Thoracic aorta (tissue), 2 donors: ENCODE data around the gene NFX1. TPM values are rescaled to one million over a fixed set of nuclear protein-coding genes. Genes with fewer than 3 reads are reported as not detected.

ENCODE experiments used
- ATAC-seq: fragments of 150-250 bp; one replicate; pipeline ENCODE4 v1.8.0; 2017; ENCODE audit warnings: low read depth; ENCODE audit not compliant: insufficient number of reproducible peaks, low FRiP score
- DNase-seq: peaks from one replicate; pipeline ENCODE4 v3.0.0-alpha.2; 2020; ENCODE audit warnings: low spot score
- H3K27ac ChIP-seq, 2 donors: fragments of 200-600 bp; sonication (generic); 1 replicate in 1 of 2; 2 replicates in 1 of 2; pipeline ENCODE4 v1.5.1; 2016; ENCODE audit warnings: mild to moderate bottlenecking in 2 of 2, moderate library complexity in 2 of 2
- H3K27me3 ChIP-seq: fragments of 200-600 bp; sonication (generic); replicated peaks from 2 replicates; pipeline ENCODE4 v1.6.0; 2016; ENCODE audit warnings: mild to moderate bottlenecking; ENCODE audit not compliant: insufficient read depth
- H3K36me3 ChIP-seq: fragments of 200-600 bp; sonication (generic); one replicate; pipeline ENCODE4 v1.5.1; 2016
- H3K4me1 ChIP-seq, 2 donors: fragments of 200-600 bp; sonication (generic); 1 replicate in 1 of 2; 2 replicates in 1 of 2; pipeline versions ENCODE4 v1.5.1 to v1.6.0; 2016; ENCODE audit warnings: low read depth in 2 of 2, mild to moderate bottlenecking in 1 of 2; ENCODE audit not compliant: control insufficient read depth in 1 of 2
- H3K4me3 ChIP-seq: fragments of 200-600 bp; sonication (generic); 2 replicates; pipeline ENCODE4 v1.5.1; 2016; ENCODE audit warnings: mild to moderate bottlenecking
- H3K9me3 ChIP-seq: fragments of 200-600 bp; sonication (generic); 2 replicates; pipeline ENCODE4 v1.5.1; 2016
- CTCF ChIP-seq: fragments of 200-600 bp; sonication (generic); IDR thresholded peaks from one replicate; pipeline ENCODE4 v1.5.1; 2019; ENCODE audit warnings: antibody characterized with exemption
- total RNA-seq, 2 donors: library from RNA; depleted of rRNA; stranded (reverse); fragments of >200 nt; gene quantifications; one replicate each; pipeline versions ENCODE4 v1.1.0 to v1.2.3, GENCODE V29; 2016

Gene NFX1
- total RNA-seq, 2 donors from 2014 or later, result 22.5 to 39.7 TPM

- TF ChIP-seq CTCF, result no peak
- Histone ChIP-seq H3K27ac (no peak overlapping the region), H3K36me3 (no peaks in the 10 kb centered on the region), H3K4me1 (peaks cover 0 to 7% of the 10 kb centered on the region in 2 donors), H3K4me3 (no peak overlapping the region), H3K27me3 (no peaks in the 10 kb centered on the region), H3K9me3 (no peaks in the 10 kb centered on the region)
- ATAC-seq (no peak), DNase-seq (no peak)
Observed at GRCh38 chr9:33414889-33415500, 124.7 kb downstream of the NFX1 start.

GRCh38 chr9:33415501-33416038 is 125.3 kb downstream of the NFX1 start:
- ATAC-seq (no peak), DNase-seq (peak; percentile 8)
- Histone ChIP-seq H3K27me3 (no peaks in the 10 kb centered on the region), H3K9me3 (no peaks in the 10 kb centered on the region), H3K27ac (no peak overlapping the region), H3K4me1 (peaks cover 0 to 7% of the 10 kb centered on the region in 2 donors), H3K4me3 (no peak overlapping the region), H3K36me3 (no peaks in the 10 kb centered on the region)
- peak; percentile 77 for TF ChIP-seq CTCF

- H3K27ac ChIP-seq, result no peak overlapping the region
- TF ChIP-seq CTCF, result no peak
- H3K36me3 ChIP-seq, result no peaks in the 10 kb centered on the region
- no peaks in the 10 kb centered on the region for H3K9me3 ChIP-seq
- no peak for ATAC-seq
- no peak for DNase-seq
- H3K4me3 ChIP-seq, result no peak overlapping the region
- H3K27me3 ChIP-seq, result no peaks in the 10 kb centered on the region
- peaks cover 0 to 7% of the 10 kb centered on the region in 2 donors for H3K4me1 ChIP-seq
Observed at GRCh38 chr9:33416996-33417395, 126.7 kb downstream of the NFX1 start.

GRCh38 chr9:33418090-33418489 is 127.8 kb downstream of the NFX1 start:
- H3K27ac ChIP-seq, result no peak overlapping the region
- no peak overlapping the region for H3K4me3 ChIP-seq
- no peaks in the 10 kb centered on the region for H3K27me3 ChIP-seq
- no peak for TF ChIP-seq CTCF
- peaks cover 0 to 7% of the 10 kb centered on the region in 2 donors for H3K4me1 ChIP-seq
- no peaks in the 10 kb centered on the region for H3K9me3 ChIP-seq
- ATAC-seq (no peak), DNase-seq (no peak)
- no peaks in the 10 kb centered on the region for H3K36me3 ChIP-seq

GRCh38 chr9:33419708-33420303 is 129.5 kb downstream of the NFX1 start:
- no peak for DNase-seq
- Histone ChIP-seq H3K4me1 (peaks cover 0 to 7% of the 10 kb centered on the region in 2 donors), H3K27me3 (no peaks in the 10 kb centered on the region), H3K36me3 (no peaks in the 10 kb centered on the region), H3K9me3 (no peaks in the 10 kb centered on the region), H3K27ac (no peak overlapping the region), H3K4me3 (no peak overlapping the region)
- TF ChIP-seq CTCF, result no peak
- no peak for ATAC-seq

Other genes with a start within 250 kb of the NFX1 start
- 10 to 100 TPM; 14.9 to 19.0 TPM for gene SMU1, start 213.8 kb upstream of the NFX1 start, total RNA-seq
- 10 to 100 TPM; 59.4 to 86.6 TPM for gene B4GALT1, start 123.2 kb upstream of the NFX1 start, total RNA-seq
- not detected for gene SPINK4, start 50.3 kb upstream of the NFX1 start, total RNA-seq
- 10 to 100 TPM; 30.6 to 40.5 TPM for gene BAG1, start 25.8 kb upstream of the NFX1 start, total RNA-seq
- gene CHMP5, start 25.5 kb upstream of the NFX1 start, total RNA-seq, result 10 to 100 TPM; 50.0 to 55.9 TPM
- gene AQP7, start 112.1 kb downstream of the NFX1 start, total RNA-seq, result 1 to 10 TPM; 1.8 to 1.9 TPM
- 10 to 100 TPM in 1 of 2 donors, 1 to 10 TPM in 1; 6.9 to 17.6 TPM for gene AQP3, start 157.1 kb downstream of the NFX1 start, total RNA-seq
- 10 to 100 TPM; 20.8 to 34.9 TPM for gene NOL6, start 183.4 kb downstream of the NFX1 start, total RNA-seq
- gene ANKRD18B, start 233.7 kb downstream of the NFX1 start, total RNA-seq, result not detected